H1 (cell line): Measurements from ENCODE around the gene PIK3R5.

Source experiments
- CHD1 ChIP-seq: IDR thresholded peaks from 2 replicates; pipeline ENCODE4 v1.6.1; 2012; ENCODE audit warnings: low read depth, low read length, improper control_type of control experiment
- KDM1A ChIP-seq: fragments of 200-600, 300-600 bp; sonication (generic); IDR thresholded peaks from 2 replicates; pipeline ENCODE4 v1.7.1; 2016; ENCODE audit warnings: mild to moderate bottlenecking, low read length, borderline replicate concordance
- POLR2A ChIP-seq, 2 experiments: IDR thresholded peaks; 1 replicate in 1 of 2; 2 replicates in 1 of 2; pipeline ENCODE4 v1.6.1; 2011; ENCODE audit warnings: low read depth in 2 of 2, low read length in 2 of 2, mild to moderate bottlenecking in 2 of 2; ENCODE audit errors: control extremely low read depth in 1 of 2
- RAD21 ChIP-seq, 2 experiments: IDR thresholded peaks in 1 of 2; conservative IDR thresholded peaks in 1 of 2; 2 replicates each; pipeline ENCODE4 v1.6.1; 2011; ENCODE audit warnings: low read depth in 2 of 2, low read length in 2 of 2, improper control_type of control experiment in 1 of 2, inconsistent platforms in 1 of 2, mild to moderate bottlenecking in 1 of 2, moderate library complexity in 1 of 2
- TF ChIP-seq, protein P1 (sequence below): IDR thresholded peaks from 2 replicates; pipeline ENCODE4 v1.6.1; 2012; ENCODE audit warnings: inconsistent platforms
- TF ChIP-seq, protein P2 (sequence below), 3 experiments: IDR thresholded peaks; 1 replicate in 2 of 3; 2 replicates in 1 of 3; pipeline versions ENCODE4 v1.5.1 to v1.6.1; 2011; ENCODE audit warnings: low read length in 3 of 3, mild to moderate bottlenecking in 3 of 3, inconsistent platforms in 2 of 3, low read depth in 1 of 3, moderate library complexity in 1 of 3; ENCODE audit not compliant: insufficient read depth in 1 of 3; ENCODE audit errors: control extremely low read depth in 1 of 3

DNA sequence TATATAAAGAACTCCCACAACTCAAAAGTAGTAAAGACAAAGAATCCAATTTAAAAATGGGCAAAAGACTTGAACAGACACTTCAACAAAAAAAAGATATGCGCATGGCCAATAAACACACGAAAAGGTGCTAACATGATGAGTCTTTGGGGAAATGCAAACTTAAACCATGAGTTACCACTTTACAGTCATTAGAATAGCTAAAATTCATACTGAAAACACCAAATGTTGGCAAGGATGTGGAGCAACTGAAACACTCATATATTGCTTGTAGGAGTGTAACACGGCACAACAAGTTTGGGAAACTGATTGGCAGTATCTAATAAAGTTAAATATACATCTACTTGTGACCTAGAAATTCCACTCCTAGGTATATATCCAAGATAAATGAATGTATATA is 3.0 kb upstream of the PIK3R5 start:
- TF ChIP-seq POLR2A (IDR thresholded peaks at IDR 0.05; ENCODE audit: control extremely low read depth in 1 of 2, low read depth in 2 of 2, low read length in 2 of 2) (no peak), RAD21 (IDR thresholded peaks at IDR 0.05 in 1 of 2, conservative IDR thresholded peaks at IDR 0.05 in 1 of 2; ENCODE audit: low read depth in 2 of 2, low read length in 2 of 2) (no peak), KDM1A (no peak), CHD1 (no peak)
- TF ChIP-seq, protein P1, sequence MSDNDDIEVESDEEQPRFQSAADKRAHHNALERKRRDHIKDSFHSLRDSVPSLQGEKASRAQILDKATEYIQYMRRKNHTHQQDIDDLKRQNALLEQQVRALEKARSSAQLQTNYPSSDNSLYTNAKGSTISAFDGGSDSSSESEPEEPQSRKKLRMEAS: no peak
- TF ChIP-seq, protein P2, sequence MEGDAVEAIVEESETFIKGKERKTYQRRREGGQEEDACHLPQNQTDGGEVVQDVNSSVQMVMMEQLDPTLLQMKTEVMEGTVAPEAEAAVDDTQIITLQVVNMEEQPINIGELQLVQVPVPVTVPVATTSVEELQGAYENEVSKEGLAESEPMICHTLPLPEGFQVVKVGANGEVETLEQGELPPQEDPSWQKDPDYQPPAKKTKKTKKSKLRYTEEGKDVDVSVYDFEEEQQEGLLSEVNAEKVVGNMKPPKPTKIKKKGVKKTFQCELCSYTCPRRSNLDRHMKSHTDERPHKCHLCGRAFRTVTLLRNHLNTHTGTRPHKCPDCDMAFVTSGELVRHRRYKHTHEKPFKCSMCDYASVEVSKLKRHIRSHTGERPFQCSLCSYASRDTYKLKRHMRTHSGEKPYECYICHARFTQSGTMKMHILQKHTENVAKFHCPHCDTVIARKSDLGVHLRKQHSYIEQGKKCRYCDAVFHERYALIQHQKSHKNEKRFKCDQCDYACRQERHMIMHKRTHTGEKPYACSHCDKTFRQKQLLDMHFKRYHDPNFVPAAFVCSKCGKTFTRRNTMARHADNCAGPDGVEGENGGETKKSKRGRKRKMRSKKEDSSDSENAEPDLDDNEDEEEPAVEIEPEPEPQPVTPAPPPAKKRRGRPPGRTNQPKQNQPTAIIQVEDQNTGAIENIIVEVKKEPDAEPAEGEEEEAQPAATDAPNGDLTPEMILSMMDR (IDR thresholded peaks at IDR 0.05; ENCODE audit: control extremely low read depth in 1 of 3, insufficient read depth in 1 of 3, low read depth in 1 of 3, low read length in 3 of 3): no peak
